ENCODE data around the gene SKIDA1.
A peak's percentile ranks its signal among the peaks of the same experiment; 100 is the strongest.

Gene SKIDA1

GRCh38 chr10:21516242-21517131 lies 9.0 kb downstream of the SKIDA1 start:
- peak; percentile 51 to 82 (median 66) for DNase-seq

GRCh38 chr10:21515361-21516241 lies 9.9 kb downstream of the SKIDA1 start:
- DNase-seq: no peak

GRCh38 chr10:21514818-21515351 lies 10.6 kb downstream of the SKIDA1 start:
- no peak for DNase-seq

GRCh38 chr10:21514129-21514817 lies 11.2 kb downstream of the SKIDA1 start:
- no peak for DNase-seq

GRCh38 chr10:21513405-21513788 lies 12.1 kb downstream of the SKIDA1 start:
- DNase-seq: no peak

GRCh38 chr10:21512573-21513404 lies 12.7 kb downstream of the SKIDA1 start:
- no peak for DNase-seq

GRCh38 chr10:21511946-21512572 lies 13.4 kb downstream of the SKIDA1 start:
- DNase-seq: no peak

GRCh38 chr10:21511095-21511570 lies 14.3 kb downstream of the SKIDA1 start:
- DNase-seq: no peak

GRCh38 chr10:21510241-21511094 lies 15.0 kb downstream of the SKIDA1 start:
- DNase-seq: peak in 1 of 4 experiments; percentile 23

GRCh38 chr10:21509341-21510240 lies 15.9 kb downstream of the SKIDA1 start:
- DNase-seq: no peak

- no peak for DNase-seq
These were observed 16.7 kb downstream of the SKIDA1 start for GRCh38 chr10:21508706-21509331.

GRCh38 chr10:21507150-21507549 lies 18.3 kb downstream of the SKIDA1 start:
- no peak for DNase-seq

- DNase-seq: no peak
These were observed 19.1 kb downstream of the SKIDA1 start for GRCh38 chr10:21506351-21506750.

GRCh38 chr10:21505711-21506278 lies 19.7 kb downstream of the SKIDA1 start:
- DNase-seq: no peak

- DNase-seq: no peak
These were observed 21.9 kb downstream of the SKIDA1 start for GRCh38 chr10:21503542-21503941.

- DNase-seq: no peak
These were observed 23.1 kb downstream of the SKIDA1 start for GRCh38 chr10:21502348-21502740.

- DNase-seq: no peak
These were observed 23.6 kb downstream of the SKIDA1 start for GRCh38 chr10:21501731-21502347.

- DNase-seq: no peak
These were observed 24.4 kb downstream of the SKIDA1 start for GRCh38 chr10:21501091-21501490.
